Measurements from ENCODE around the gene LGR4.

Gene LGR4

DNA sequence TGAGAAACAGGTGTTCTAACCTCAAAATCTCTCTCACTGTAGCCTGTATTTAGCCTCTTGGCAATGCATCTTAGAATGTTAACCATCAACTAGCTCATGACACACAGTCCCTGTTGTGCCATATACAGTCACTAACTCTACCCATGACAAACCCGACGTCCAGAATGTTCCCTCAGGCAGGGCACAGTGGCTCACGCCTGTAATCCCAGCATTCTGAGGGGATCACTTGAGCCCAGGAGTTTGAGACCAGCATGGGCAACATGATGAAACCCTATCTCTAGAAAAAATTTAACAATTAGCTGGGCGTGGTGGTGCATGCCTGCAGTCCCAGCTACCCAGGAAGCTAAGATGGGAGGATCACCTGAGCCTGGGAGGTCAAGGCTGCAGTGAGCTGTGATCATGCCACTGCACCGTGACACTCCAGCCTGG lies 91.3 kb downstream of the LGR4 start:
- H2BK12ac ChIP-seq (ENCODE audit: low read length in 2 of 2) = no peak overlapping the region
- no peaks in the 10 kb centered on the region for H3K9me3 ChIP-seq (ENCODE audit: control insufficient read depth, low read length)
- H3K4ac ChIP-seq (ENCODE audit: low read depth in 1 of 2, low read length in 2 of 2) = no peak overlapping the region
- H2BK120ac ChIP-seq (ENCODE audit: low read depth, low read length) = no peak overlapping the region
- H2AFZ ChIP-seq (ENCODE audit: low read depth, low read length) = no peak overlapping the region
- peaks cover 5% of the 10 kb centered on the region for H3K4me1 ChIP-seq (ENCODE audit: control insufficient read depth, insufficient read depth, low read depth, low read length)
- no peak overlapping the region for H3K27ac ChIP-seq (ENCODE audit: low read length, poor library complexity, severe bottlenecking)
- H3K23ac ChIP-seq (ENCODE audit: low read length in 2 of 2) = no peak overlapping the region
- no peak overlapping the region for H3K4me2 ChIP-seq (ENCODE audit: low read length, poor library complexity, severe bottlenecking)
- H3K79me1 ChIP-seq (replicated peaks; ENCODE audit: low read length, poor library complexity, severe bottlenecking) = peaks cover 19% of the 10 kb centered on the region
- H2BK15ac ChIP-seq (ENCODE audit: low read depth, poor library complexity, severe bottlenecking) = no peak overlapping the region
- peaks cover 6 to 63% of the 10 kb centered on the region in 2 experiments for H3K36me3 ChIP-seq (ENCODE audit: control insufficient read depth in 1 of 2, insufficient read depth in 2 of 2, low read depth in 1 of 2, low read length in 2 of 2)
- H4K91ac ChIP-seq (ENCODE audit: low read length) = no peak overlapping the region
- no peak overlapping the region for H2BK5ac ChIP-seq (ENCODE audit: low read depth, low read length, poor library complexity, severe bottlenecking)
- no peak overlapping the region for H3K4me3 ChIP-seq (ENCODE audit: insufficient read depth in 1 of 2, low read depth in 1 of 2, low read length in 2 of 2)
- H2AK5ac ChIP-seq (ENCODE audit: low read length, severe bottlenecking) = no peak overlapping the region
- no peak for DNase-seq
- no peak overlapping the region for H4K8ac ChIP-seq (ENCODE audit: low read length)
- no peaks in the 10 kb centered on the region for H3K27me3 ChIP-seq (ENCODE audit: control insufficient read depth in 1 of 2, insufficient read depth in 1 of 2, low read length in 2 of 2)
- 80% methylated on average over 5 of the region's 5 CpGs for WGBS
- H3K9ac ChIP-seq (ENCODE audit: low read length) = no peak overlapping the region
- no peak overlapping the region for H3K18ac ChIP-seq (ENCODE audit: low read depth in 1 of 2, low read length in 2 of 2)
- H3K14ac ChIP-seq (ENCODE audit: low read length in 2 of 2) = no peak overlapping the region

DNA sequence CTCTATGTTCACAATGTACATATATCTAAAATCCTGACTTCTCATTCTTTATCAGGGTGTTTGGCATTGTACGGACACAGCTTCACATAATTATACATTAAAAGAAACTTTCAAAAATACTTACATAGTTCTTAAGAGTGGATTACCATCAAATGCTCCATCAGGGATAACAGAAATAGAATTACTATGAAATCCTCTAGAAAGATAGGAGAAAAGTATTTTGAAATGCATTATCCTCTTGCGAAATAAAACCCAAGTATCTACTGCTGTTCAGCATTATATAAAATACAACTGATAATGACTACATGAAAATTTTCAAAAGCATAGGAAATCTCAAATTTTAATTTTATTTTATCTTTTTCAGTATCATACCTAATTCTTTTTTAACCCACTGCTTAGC lies 91.8 kb downstream of the LGR4 start:
- peaks cover 6 to 63% of the 10 kb centered on the region in 2 experiments for H3K36me3 ChIP-seq (ENCODE audit: control insufficient read depth in 1 of 2, insufficient read depth in 2 of 2, low read depth in 1 of 2, low read length in 2 of 2)
- H4K8ac ChIP-seq (ENCODE audit: low read length) = no peak overlapping the region
- no peak overlapping the region for H3K18ac ChIP-seq (ENCODE audit: low read depth in 1 of 2, low read length in 2 of 2)
- H3K27ac ChIP-seq (ENCODE audit: low read length, poor library complexity, severe bottlenecking) = no peak overlapping the region
- no peak overlapping the region for H3K23ac ChIP-seq (ENCODE audit: low read length in 2 of 2)
- H3K9ac ChIP-seq (ENCODE audit: low read length) = no peak overlapping the region
- H3K4ac ChIP-seq (ENCODE audit: low read depth in 1 of 2, low read length in 2 of 2) = no peak overlapping the region
- no peaks in the 10 kb centered on the region for H3K9me3 ChIP-seq (ENCODE audit: control insufficient read depth, low read length)
- H4K91ac ChIP-seq (ENCODE audit: low read length) = no peak overlapping the region
- no peak overlapping the region for H2BK12ac ChIP-seq (ENCODE audit: low read length in 2 of 2)
- H2AK5ac ChIP-seq (ENCODE audit: low read length, severe bottlenecking) = no peak overlapping the region
- DNase-seq = no peak
- H3K4me2 ChIP-seq (ENCODE audit: low read length, poor library complexity, severe bottlenecking) = no peak overlapping the region
- no peak overlapping the region for H2BK120ac ChIP-seq (ENCODE audit: low read depth, low read length)
- H2BK15ac ChIP-seq (ENCODE audit: low read depth, poor library complexity, severe bottlenecking) = no peak overlapping the region
- no peak overlapping the region for H3K14ac ChIP-seq (ENCODE audit: low read length in 2 of 2)
- no peak overlapping the region for H2BK5ac ChIP-seq (ENCODE audit: low read depth, low read length, poor library complexity, severe bottlenecking)
- H2AFZ ChIP-seq (ENCODE audit: low read depth, low read length) = no peak overlapping the region
- no peaks in the 10 kb centered on the region for H3K27me3 ChIP-seq (ENCODE audit: control insufficient read depth in 1 of 2, insufficient read depth in 1 of 2, low read length in 2 of 2)
- H3K4me1 ChIP-seq (ENCODE audit: control insufficient read depth, insufficient read depth, low read depth, low read length) = peaks cover 5% of the 10 kb centered on the region
- peaks cover 19% of the 10 kb centered on the region for H3K79me1 ChIP-seq (replicated peaks; ENCODE audit: low read length, poor library complexity, severe bottlenecking)
- no peak overlapping the region for H3K4me3 ChIP-seq (ENCODE audit: insufficient read depth in 1 of 2, low read depth in 1 of 2, low read length in 2 of 2)
- WGBS = 100% methylated on average over 1 of the region's 2 CpGs

DNA sequence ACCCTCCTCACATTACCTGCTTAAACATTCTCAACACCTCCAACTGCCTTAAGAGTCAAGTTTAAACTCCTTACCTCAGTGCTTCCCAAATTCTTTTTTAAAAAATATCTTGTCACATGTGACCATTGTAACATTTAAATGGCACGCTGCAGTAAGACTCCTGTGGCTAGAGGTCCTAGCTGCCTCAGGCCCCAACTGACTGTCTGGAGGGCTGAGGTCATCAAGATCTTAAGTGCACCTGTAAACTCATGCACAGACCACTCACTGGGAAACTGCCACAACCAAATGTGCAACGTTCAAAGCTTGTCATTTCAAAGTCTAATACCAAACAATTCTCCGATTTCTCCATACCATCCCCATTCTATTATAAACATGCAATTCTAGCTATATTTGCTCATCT lies 93.1 kb downstream of the LGR4 start:
- Histone ChIP-seq H3K4ac (ENCODE audit: low read depth in 1 of 2, low read length in 2 of 2) (no peak overlapping the region), H4K91ac (ENCODE audit: low read length) (no peak overlapping the region), H3K36me3 (ENCODE audit: control insufficient read depth in 1 of 2, insufficient read depth in 2 of 2, low read depth in 1 of 2, low read length in 2 of 2) (peaks cover 6 to 69% of the 10 kb centered on the region in 2 experiments), H2BK120ac (ENCODE audit: low read depth, low read length) (no peak overlapping the region), H3K27me3 (ENCODE audit: control insufficient read depth in 1 of 2, insufficient read depth in 1 of 2, low read length in 2 of 2) (no peaks in the 10 kb centered on the region), H3K4me3 (ENCODE audit: insufficient read depth in 1 of 2, low read depth in 1 of 2, low read length in 2 of 2) (no peak overlapping the region), H3K9me3 (ENCODE audit: control insufficient read depth, low read length) (no peaks in the 10 kb centered on the region), H2BK5ac (ENCODE audit: low read depth, low read length, poor library complexity, severe bottlenecking) (no peak overlapping the region), H3K79me1 (replicated peaks; ENCODE audit: low read length, poor library complexity, severe bottlenecking) (peaks cover 19% of the 10 kb centered on the region), H2AFZ (ENCODE audit: low read depth, low read length) (no peak overlapping the region), H2BK15ac (ENCODE audit: low read depth, poor library complexity, severe bottlenecking) (no peak overlapping the region), H3K14ac (ENCODE audit: low read length in 2 of 2) (no peak overlapping the region), H2AK5ac (ENCODE audit: low read length, severe bottlenecking) (no peak overlapping the region), H3K23ac (ENCODE audit: low read length in 2 of 2) (no peak overlapping the region), H3K18ac (ENCODE audit: low read depth in 1 of 2, low read length in 2 of 2) (no peak overlapping the region), H3K27ac (ENCODE audit: low read length, poor library complexity, severe bottlenecking) (no peak overlapping the region), H3K4me1 (ENCODE audit: control insufficient read depth, insufficient read depth, low read depth, low read length) (peaks cover 4% of the 10 kb centered on the region), H4K8ac (ENCODE audit: low read length) (no peak overlapping the region), H3K9ac (ENCODE audit: low read length) (no peak overlapping the region), H3K4me2 (ENCODE audit: low read length, poor library complexity, severe bottlenecking) (no peak overlapping the region), H2BK12ac (ENCODE audit: low read length in 2 of 2) (no peak overlapping the region)
- 73% methylated on average over 3 of the region's 3 CpGs for WGBS
- no peak for DNase-seq

DNA sequence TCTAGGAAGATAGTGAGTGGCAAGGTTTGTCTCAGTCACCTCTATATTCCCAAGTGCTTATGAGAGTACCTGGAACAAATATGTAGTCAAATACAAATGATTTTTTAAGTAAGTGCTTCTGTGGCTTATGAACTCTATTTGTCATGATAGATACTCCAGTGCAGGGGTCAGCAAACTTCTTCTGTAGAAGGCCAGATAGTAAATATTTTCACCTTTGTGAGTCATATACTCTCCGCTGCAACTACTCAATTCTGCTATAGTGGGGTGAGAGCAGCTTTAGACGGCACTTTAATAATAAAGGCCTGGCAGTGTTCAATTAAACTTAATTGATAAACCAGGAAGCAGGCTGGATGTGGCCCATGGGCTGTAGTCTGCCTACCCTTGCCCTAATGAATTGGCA lies 97.2 kb downstream of the LGR4 start:
- Histone ChIP-seq H2BK5ac (ENCODE audit: low read depth, low read length, poor library complexity, severe bottlenecking) (no peak overlapping the region), H3K4me2 (ENCODE audit: low read length, poor library complexity, severe bottlenecking) (no peak overlapping the region), H3K4me3 (ENCODE audit: insufficient read depth in 1 of 2, low read depth in 1 of 2, low read length in 2 of 2) (no peak overlapping the region), H2BK15ac (ENCODE audit: low read depth, poor library complexity, severe bottlenecking) (no peak overlapping the region), H2BK120ac (ENCODE audit: low read depth, low read length) (no peak overlapping the region), H3K14ac (ENCODE audit: low read length in 2 of 2) (no peak overlapping the region), H4K91ac (ENCODE audit: low read length) (no peak overlapping the region), H3K27ac (ENCODE audit: low read length, poor library complexity, severe bottlenecking) (no peak overlapping the region), H2AK5ac (ENCODE audit: low read length, severe bottlenecking) (no peak overlapping the region), H3K18ac (ENCODE audit: low read depth in 1 of 2, low read length in 2 of 2) (no peak overlapping the region), H2BK12ac (ENCODE audit: low read length in 2 of 2) (no peak overlapping the region), H2AFZ (ENCODE audit: low read depth, low read length) (no peak overlapping the region), H3K4me1 (ENCODE audit: control insufficient read depth, insufficient read depth, low read depth, low read length) (peaks cover 1% of the 10 kb centered on the region), H4K8ac (ENCODE audit: low read length) (no peak overlapping the region), H3K4ac (ENCODE audit: low read depth in 1 of 2, low read length in 2 of 2) (no peak overlapping the region), H3K27me3 (ENCODE audit: control insufficient read depth in 1 of 2, insufficient read depth in 1 of 2, low read length in 2 of 2) (no peaks in the 10 kb centered on the region), H3K36me3 (ENCODE audit: control insufficient read depth in 1 of 2, insufficient read depth in 2 of 2, low read depth in 1 of 2, low read length in 2 of 2) (peaks cover 11 to 73% of the 10 kb centered on the region in 2 experiments), H3K79me1 (replicated peaks; ENCODE audit: low read length, poor library complexity, severe bottlenecking) (peaks cover 23% of the 10 kb centered on the region), H3K9me3 (ENCODE audit: control insufficient read depth, low read length) (no peaks in the 10 kb centered on the region), H3K9ac (ENCODE audit: low read length) (no peak overlapping the region), H3K23ac (ENCODE audit: low read length in 2 of 2) (no peak overlapping the region)
- WGBS = 88% methylated on average over 2 of the region's 2 CpGs
- DNase-seq = no peak
